ENCODE data around the gene C12orf57. TPM values are rescaled to one million over a fixed set of nuclear protein-coding genes. Genes with fewer than 3 reads are reported as not detected.

C12orf57 gene
- total RNA-seq, 1 experiment from 2014 or later = 185 TPM

- peak; percentile 49 for DNase-seq (ENCODE audit: low read depth)
Measured at GRCh38 chr12:6917491-6918231, 26.2 kb upstream of the C12orf57 start.

- no peak for DNase-seq (ENCODE audit: low read depth)
Measured at GRCh38 chr12:6919588-6919987, 24.2 kb upstream of the C12orf57 start.

- DNase-seq (ENCODE audit: low read depth) = no peak
Measured at GRCh38 chr12:6921539-6921938, 22.3 kb upstream of the C12orf57 start.

- DNase-seq (ENCODE audit: low read depth) = no peak
Measured at GRCh38 chr12:6921996-6922946, 21.6 kb upstream of the C12orf57 start.

- DNase-seq (ENCODE audit: low read depth) = no peak
Measured at GRCh38 chr12:6923003-6923732, 20.7 kb upstream of the C12orf57 start.

- no peak for DNase-seq (ENCODE audit: low read depth)
Measured at GRCh38 chr12:6923851-6924250, 20.0 kb upstream of the C12orf57 start.

GRCh38 chr12:6925239-6925539 is 18.6 kb upstream of the C12orf57 start:
- no peak for DNase-seq (ENCODE audit: low read depth)

GRCh38 chr12:6925540-6926279 is 18.1 kb upstream of the C12orf57 start:
- peak; percentile 91 for DNase-seq (ENCODE audit: low read depth)

GRCh38 chr12:6927379-6928021 is 16.3 kb upstream of the C12orf57 start, which contains the start of gene ATN1:
Gene ATN1 (plus strand): TSS chr12:6927959. CDS start chr12:6934002, 6,043 bp downstream.
- DNase-seq (ENCODE audit: low read depth) = peak; percentile 73

GRCh38 chr12:6928022-6928702 is 15.7 kb upstream of the C12orf57 start:
- no peak for DNase-seq (ENCODE audit: low read depth)

GRCh38 chr12:6928703-6929407 is 15.0 kb upstream of the C12orf57 start:
- DNase-seq (ENCODE audit: low read depth) = no peak

GRCh38 chr12:6929466-6930452 is 14.1 kb upstream of the C12orf57 start:
- DNase-seq (ENCODE audit: low read depth) = no peak

GRCh38 chr12:6932766-6933165 is 11.1 kb upstream of the C12orf57 start:
- no peak for DNase-seq (ENCODE audit: low read depth)

- no peak for DNase-seq (ENCODE audit: low read depth)
Measured at GRCh38 chr12:6934110-6934509, 9.7 kb upstream of the C12orf57 start.

GRCh38 chr12:6935371-6936193 is 8.2 kb upstream of the C12orf57 start:
- no peak for DNase-seq (ENCODE audit: low read depth)

- DNase-seq (ENCODE audit: low read depth) = no peak
Measured at GRCh38 chr12:6936194-6936635, 7.6 kb upstream of the C12orf57 start.
